WTC11 (cell line): ENCODE measurements around the gene HTR1E. TPM values are rescaled to one million over a fixed set of nuclear protein-coding genes. Genes with fewer than 3 reads are reported as not detected.

Experiments
- ATAC-seq: fragments of 200-7000 bp; cut with Tn5 transposase; 2 replicates; pipeline ENCODE4 v1.10.0; 2021; ENCODE audit warnings: mild to moderate bottlenecking, moderate library complexity
- CTCF ChIA-PET: fragments of 300-600 bp; sonication (Branson Sonifier 250); formaldehyde crosslinking; loops from one replicate; lab custom pipeline; 2021; ENCODE audit warnings: antibody characterized with exemption; lab: Charles Lee
- POLR2A ChIA-PET: fragments of 350-600 bp; sonication (Branson Sonifier 250); formaldehyde crosslinking; loops from one replicate; lab custom pipeline; 2021; ENCODE audit warnings: antibody characterized with exemption; lab: Charles Lee
- DNase-seq: peaks from one replicate; pipeline ENCODE4 v3.0.0; 2021; ENCODE audit warnings: low spot score
- H3K27ac Mint-ChIP-seq: 2 replicates; pipeline ENCODE4 v1.8.0; 2021; ENCODE audit warnings: mixed read lengths
- H3K27me3 Mint-ChIP-seq: 2 replicates; pipeline ENCODE4 v1.8.0; 2021; ENCODE audit warnings: low read depth, mild to moderate bottlenecking, moderate library complexity, mixed read lengths
- H3K36me3 Mint-ChIP-seq: 2 replicates; pipeline ENCODE4 v1.8.0; 2021; ENCODE audit warnings: mixed read lengths
- H3K4me1 Mint-ChIP-seq: 2 replicates; pipeline ENCODE4 v1.8.0; 2022; ENCODE audit warnings: mixed read lengths
- H3K4me3 Mint-ChIP-seq: 2 replicates; pipeline ENCODE4 v1.8.0; 2021; ENCODE audit warnings: mild to moderate bottlenecking, moderate library complexity, mixed read lengths
- H3K9me3 Mint-ChIP-seq: 2 replicates; pipeline ENCODE4 v1.8.0; 2021; ENCODE audit warnings: mixed read lengths
- CREB1 ChIP-seq: sonication (generic); formaldehyde crosslinking; IDR thresholded peaks from 2 replicates; pipeline ENCODE4 v1.8.0; 2023; ENCODE audit warnings: mild to moderate bottlenecking, missing genetic modification reagents
- CTCF ChIP-seq: fragments of 200-600 bp; IDR thresholded peaks from 2 replicates; pipeline ENCODE4 v1.8.0; 2022; ENCODE audit warnings: antibody characterized with exemption
- FOXK1 ChIP-seq: sonication (generic); formaldehyde crosslinking; IDR thresholded peaks from 2 replicates; pipeline ENCODE4 v1.8.0; 2022; ENCODE audit warnings: mild to moderate bottlenecking, moderate library complexity, missing genetic modification reagents
- HMGA2 ChIP-seq: fragments of 250-450 bp; sonication (Bioruptor Pico); IDR thresholded peaks from 2 replicates; pipeline ENCODE4 v1.4.0; 2021; ENCODE audit warnings: mild to moderate bottlenecking, moderate library complexity
- IRF2 ChIP-seq: sonication (generic); formaldehyde crosslinking; IDR thresholded peaks from 2 replicates; pipeline ENCODE4 v1.8.0; 2022; ENCODE audit warnings: low read depth, missing genetic modification reagents, borderline replicate concordance
- JUN ChIP-seq: sonication (generic); formaldehyde crosslinking; IDR thresholded peaks from 2 replicates; pipeline ENCODE4 v1.8.0; 2023; ENCODE audit warnings: mild to moderate bottlenecking, missing genetic modification reagents
- KAT7 ChIP-seq: sonication (generic); formaldehyde crosslinking; IDR thresholded peaks from 2 replicates; pipeline ENCODE4 v1.8.1; 2023; ENCODE audit warnings: missing genetic modification reagents, mild to moderate bottlenecking, borderline replicate concordance
- NFE2L1 ChIP-seq: sonication (generic); formaldehyde crosslinking; IDR thresholded peaks from 2 replicates; pipeline ENCODE4 v1.8.1; 2023; ENCODE audit warnings: missing genetic modification reagents
- NR1H2 ChIP-seq: sonication (generic); formaldehyde crosslinking; IDR thresholded peaks from 2 replicates; pipeline ENCODE4 v1.9.0; 2021; ENCODE audit warnings: mild to moderate bottlenecking, moderate library complexity, missing genetic modification reagents
- SOX15 ChIP-seq: fragments of 250-450 bp; sonication (Bioruptor Pico); IDR thresholded peaks from 2 replicates; pipeline ENCODE4 v1.9.0; 2021; ENCODE audit warnings: mild to moderate bottlenecking
- TCF7 ChIP-seq: sonication (generic); formaldehyde crosslinking; IDR thresholded peaks from 2 replicates; pipeline ENCODE4 v1.8.0; 2022; ENCODE audit warnings: mild to moderate bottlenecking, low read depth, missing genetic modification reagents, moderate library complexity
- TP53 ChIP-seq: sonication (generic); formaldehyde crosslinking; IDR thresholded peaks from 2 replicates; pipeline ENCODE4 v1.8.1; 2023; ENCODE audit warnings: mild to moderate bottlenecking, missing genetic modification reagents
- ZNF263 ChIP-seq: sonication (generic); formaldehyde crosslinking; IDR thresholded peaks from 2 replicates; pipeline ENCODE4 v1.8.1; 2022; ENCODE audit warnings: low read depth, mild to moderate bottlenecking, moderate library complexity, missing genetic modification reagents
- total RNA-seq: library from RNA; stranded (reverse); gene quantifications from 3 replicates; pipeline ENCODE4 v1.2.3, GENCODE V29; 2021
- TF ChIP-seq, protein P1 (sequence below): sonication (generic); formaldehyde crosslinking; conservative IDR thresholded peaks from 2 replicates; pipeline ENCODE4 v1.8.1; 2023; ENCODE audit warnings: mild to moderate bottlenecking, low read depth, missing genetic modification reagents, moderate library complexity
- TF ChIP-seq, protein P2 (sequence below): sonication (generic); formaldehyde crosslinking; IDR thresholded peaks from 2 replicates; pipeline ENCODE4 v1.8.0; 2022; ENCODE audit warnings: mild to moderate bottlenecking, missing genetic modification reagents

The HTR1E gene
- total RNA-seq, 1 experiment from 2014 or later: 0.09 TPM

GRCh38 chr6:86959656-86960055 lies 22.3 kb downstream of the HTR1E start:
- H3K4me3 Mint-ChIP-seq: no peak overlapping the region
- H3K4me1 Mint-ChIP-seq: 0 out of 2 replicates have a peak, but pooled peaks cover 2% of the 10 kb centered on the region
- no peak for DNase-seq
- ChIA-PET POLR2A (no interaction called here), CTCF (no interaction called here)
- H3K27ac Mint-ChIP-seq: no peak overlapping the region
- no peak for ATAC-seq
- H3K9me3 Mint-ChIP-seq: peaks cover 13% of the 10 kb centered on the region
- no peaks in the 10 kb centered on the region for H3K36me3 Mint-ChIP-seq
- TF ChIP-seq CTCF (no peak), NFE2L1 (CRISPR knock-in tag) (no peak), KAT7 (CRISPR knock-in tag) (no peak)
- TF ChIP-seq, all 79 proteins: peak for 0
- no peaks in the 10 kb centered on the region for H3K27me3 Mint-ChIP-seq

DNA sequence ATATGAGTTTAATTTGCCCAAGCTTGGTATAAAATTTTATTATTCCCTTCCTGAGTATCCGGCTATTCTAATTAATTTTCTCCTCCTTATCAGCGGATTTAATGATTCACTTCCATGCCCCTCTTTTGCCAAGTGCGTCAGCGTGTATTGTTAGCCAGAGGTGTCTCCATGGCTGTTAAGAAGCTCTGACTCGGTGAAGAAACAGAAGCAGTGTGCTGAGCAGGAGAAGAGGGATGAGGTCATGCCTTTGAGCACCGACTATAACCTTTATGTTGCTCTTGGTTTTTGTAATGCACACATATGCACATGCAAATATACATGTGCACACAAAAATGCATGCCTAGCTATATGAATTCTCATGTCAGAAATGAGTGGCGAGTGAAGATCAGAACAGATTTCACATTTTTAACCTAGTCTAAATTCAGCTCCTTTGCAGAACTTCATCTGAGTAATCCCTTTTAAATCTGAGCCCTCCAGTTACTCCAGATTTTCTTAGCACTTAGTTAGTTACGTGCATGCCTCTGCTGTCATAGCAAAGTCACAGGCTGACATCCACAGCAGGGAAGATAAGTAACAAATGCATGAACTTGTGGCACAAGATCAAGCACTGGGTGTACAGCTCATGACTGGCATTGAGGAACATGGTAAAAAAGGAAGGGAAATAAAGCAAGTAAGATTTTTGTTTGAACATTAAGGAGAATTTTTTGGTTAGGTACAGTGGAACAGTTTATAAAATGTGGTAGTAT lies 24.3 kb downstream of the HTR1E start:
- no peaks in the 10 kb centered on the region; the same call in 1 of the 2 replicates for H3K27me3 Mint-ChIP-seq
- ATAC-seq: no peak
- DNase-seq: no peak
- TF ChIP-seq TCF7 (CRISPR knock-in tag): no peak
- TF ChIP-seq IRF2 (CRISPR knock-in tag): no peak
- TF ChIP-seq ZNF263 (CRISPR knock-in tag): no peak
- no peak overlapping the region for H3K27ac Mint-ChIP-seq
- H3K4me1 Mint-ChIP-seq: no peaks in the 10 kb centered on the region
- ChIA-PET POLR2A (no interaction called here), CTCF (interaction anchor here (0.5 kb wide), 1 partner anchor 211 kb away, joined by 3 read pairs; no protein-coding TSS in a partner anchor)
- H3K9me3 Mint-ChIP-seq: no peaks in the 10 kb centered on the region
- H3K36me3 Mint-ChIP-seq: no peaks in the 10 kb centered on the region
- H3K4me3 Mint-ChIP-seq: no peak overlapping the region

DNA sequence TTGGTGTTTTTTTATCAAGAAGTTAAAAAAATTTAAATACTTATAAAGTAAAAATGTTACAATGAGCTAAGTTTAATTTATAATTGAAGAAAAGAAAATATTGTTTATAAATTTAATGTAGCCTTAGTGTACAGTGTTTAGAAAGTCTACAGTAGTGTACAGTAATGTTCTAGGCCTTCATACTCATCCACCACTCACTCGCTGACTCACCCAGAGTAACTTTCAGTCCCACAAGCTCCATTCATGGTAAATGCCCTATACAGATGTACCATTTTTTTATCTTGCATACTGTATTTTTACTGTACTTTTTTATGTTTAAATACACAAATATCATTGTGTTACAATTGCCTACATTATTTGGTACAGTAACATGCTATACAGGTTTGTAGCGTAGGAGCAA lies 26.0 kb downstream of the HTR1E start:
- POLR2A ChIA-PET: no interaction called here
- H3K36me3 Mint-ChIP-seq: no peaks in the 10 kb centered on the region
- ATAC-seq (no peak), DNase-seq (no peak)
- H3K27me3 Mint-ChIP-seq: no peaks in the 10 kb centered on the region; the same call in 1 of the 2 replicates
- TF ChIP-seq SOX15 (CRISPR knock-in tag) (no peak), TP53 (no peak), CREB1 (no peak), HMGA2 (CRISPR knock-in tag) (no peak), NR1H2 (CRISPR knock-in tag) (no peak), JUN (CRISPR knock-in tag) (no peak), FOXK1 (CRISPR knock-in tag) (no peak)
- TF ChIP-seq, protein P1, sequence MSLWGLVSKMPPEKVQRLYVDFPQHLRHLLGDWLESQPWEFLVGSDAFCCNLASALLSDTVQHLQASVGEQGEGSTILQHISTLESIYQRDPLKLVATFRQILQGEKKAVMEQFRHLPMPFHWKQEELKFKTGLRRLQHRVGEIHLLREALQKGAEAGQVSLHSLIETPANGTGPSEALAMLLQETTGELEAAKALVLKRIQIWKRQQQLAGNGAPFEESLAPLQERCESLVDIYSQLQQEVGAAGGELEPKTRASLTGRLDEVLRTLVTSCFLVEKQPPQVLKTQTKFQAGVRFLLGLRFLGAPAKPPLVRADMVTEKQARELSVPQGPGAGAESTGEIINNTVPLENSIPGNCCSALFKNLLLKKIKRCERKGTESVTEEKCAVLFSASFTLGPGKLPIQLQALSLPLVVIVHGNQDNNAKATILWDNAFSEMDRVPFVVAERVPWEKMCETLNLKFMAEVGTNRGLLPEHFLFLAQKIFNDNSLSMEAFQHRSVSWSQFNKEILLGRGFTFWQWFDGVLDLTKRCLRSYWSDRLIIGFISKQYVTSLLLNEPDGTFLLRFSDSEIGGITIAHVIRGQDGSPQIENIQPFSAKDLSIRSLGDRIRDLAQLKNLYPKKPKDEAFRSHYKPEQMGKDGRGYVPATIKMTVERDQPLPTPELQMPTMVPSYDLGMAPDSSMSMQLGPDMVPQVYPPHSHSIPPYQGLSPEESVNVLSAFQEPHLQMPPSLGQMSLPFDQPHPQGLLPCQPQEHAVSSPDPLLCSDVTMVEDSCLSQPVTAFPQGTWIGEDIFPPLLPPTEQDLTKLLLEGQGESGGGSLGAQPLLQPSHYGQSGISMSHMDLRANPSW (CRISPR knock-in tag): no peak
- TF ChIP-seq, protein P2, sequence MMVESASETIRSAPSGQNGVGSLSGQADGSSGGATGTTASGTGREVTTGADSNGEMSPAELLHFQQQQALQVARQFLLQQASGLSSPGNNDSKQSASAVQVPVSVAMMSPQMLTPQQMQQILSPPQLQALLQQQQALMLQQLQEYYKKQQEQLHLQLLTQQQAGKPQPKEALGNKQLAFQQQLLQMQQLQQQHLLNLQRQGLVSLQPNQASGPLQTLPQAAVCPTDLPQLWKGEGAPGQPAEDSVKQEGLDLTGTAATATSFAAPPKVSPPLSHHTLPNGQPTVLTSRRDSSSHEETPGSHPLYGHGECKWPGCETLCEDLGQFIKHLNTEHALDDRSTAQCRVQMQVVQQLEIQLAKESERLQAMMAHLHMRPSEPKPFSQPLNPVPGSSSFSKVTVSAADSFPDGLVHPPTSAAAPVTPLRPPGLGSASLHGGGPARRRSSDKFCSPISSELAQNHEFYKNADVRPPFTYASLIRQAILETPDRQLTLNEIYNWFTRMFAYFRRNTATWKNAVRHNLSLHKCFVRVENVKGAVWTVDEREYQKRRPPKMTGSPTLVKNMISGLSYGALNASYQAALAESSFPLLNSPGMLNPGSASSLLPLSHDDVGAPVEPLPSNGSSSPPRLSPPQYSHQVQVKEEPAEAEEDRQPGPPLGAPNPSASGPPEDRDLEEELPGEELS (CRISPR knock-in tag): no peak
- H3K4me3 Mint-ChIP-seq: no peak overlapping the region
- no peaks in the 10 kb centered on the region for H3K9me3 Mint-ChIP-seq
- H3K4me1 Mint-ChIP-seq: no peaks in the 10 kb centered on the region
- CTCF ChIA-PET: no interaction called here
- no peak overlapping the region for H3K27ac Mint-ChIP-seq
